T-cell (primary cell): ENCODE results near the gene REV1. TPM values are rescaled to one million over a fixed set of nuclear protein-coding genes. Genes with fewer than 3 reads are reported as not detected.

ENCODE experiments used
- ATAC-seq, 4 experiments: fragments of 200-7000 bp in 3 of 4; fragments of 150-1000 bp in 1 of 4; cut with Tn5 transposase; replicated peaks in 1 of 4; 1 replicate in 3 of 4; 2 replicates in 1 of 4; pipeline ENCODE4 v1.10.0; 2021; ENCODE audit warnings: moderate library complexity in 3 of 4, mild to moderate bottlenecking in 2 of 4, moderate number of reproducible peaks in 1 of 4
- CTCF ChIA-PET, 2 donors: fragments of 300-600 bp; sonication (Branson Sonifier 250); formaldehyde crosslinking; loops; one replicate each; lab custom pipeline; 2022; ENCODE audit warnings: antibody characterized with exemption in 2 of 2; lab: Charles Lee
- POLR2A ChIA-PET, 2 donors: fragments of 300-600 bp; sonication (Branson Sonifier 250); formaldehyde crosslinking; loops; one replicate each; lab custom pipeline; 2022; ENCODE audit warnings: antibody characterized with exemption in 2 of 2; lab: Charles Lee
- DNase-seq, 35 experiments: peaks; one replicate each; pipeline versions ENCODE4 v3.0.0 to v3.0.0-alpha.2; 2013 to 2023
- H3K27ac ChIP-seq: one replicate; pipeline ENCODE4 v1.5.1; 2013; ENCODE audit warnings: low read length
- H3K27me3 ChIP-seq, 2 experiments: replicated peaks in 1 of 2; 1 replicate in 1 of 2; 2 replicates in 1 of 2; pipeline versions ENCODE4 v1.6.1 to v1.7.0; 2013; ENCODE audit warnings: low read length in 1 of 2, mixed read lengths in 1 of 2; ENCODE audit not compliant: control insufficient read depth in 2 of 2, insufficient read depth in 2 of 2; ENCODE audit errors: extremely low read depth in 1 of 2
- H3K36me3 ChIP-seq, 2 donors: 1 replicate in 1 of 2; 2 replicates in 1 of 2; pipeline versions ENCODE4 v1.6.1 to v1.7.0; 2013; ENCODE audit warnings: low read length in 1 of 2; ENCODE audit not compliant: control insufficient read depth in 2 of 2, insufficient read depth in 1 of 2; ENCODE audit errors: extremely low read depth in 1 of 2
- H3K4me1 ChIP-seq, 2 experiments: 1 replicate in 1 of 2; 2 replicates in 1 of 2; pipeline versions ENCODE4 v1.6.1 to v1.7.0; 2013; ENCODE audit warnings: low read length in 2 of 2, mixed read lengths in 1 of 2; ENCODE audit not compliant: insufficient read depth in 2 of 2, control insufficient read depth in 1 of 2; ENCODE audit errors: extremely low read depth in 1 of 2
- H3K4me3 ChIP-seq, 2 donors: 1 replicate in 1 of 2; 2 replicates in 1 of 2; pipeline versions ENCODE4 v1.5.1 to v1.7.0; 2013; ENCODE audit warnings: mild to moderate bottlenecking in 2 of 2, low read length in 1 of 2, moderate library complexity in 1 of 2; ENCODE audit not compliant: control insufficient read depth in 1 of 2; ENCODE audit errors: extremely low read depth in 1 of 2
- H3K9me3 ChIP-seq: 2 replicates; pipeline ENCODE4 v1.7.0; 2013
- H3K27ac Mint-ChIP-seq, 2 donors: one replicate each; pipeline ENCODE4 v1.8.0; 2020 to 2021; ENCODE audit warnings: mild to moderate bottlenecking in 2 of 2, mixed read lengths in 2 of 2
- H3K27me3 Mint-ChIP-seq, 2 donors: one replicate each; pipeline ENCODE4 v1.8.0; 2021 to 2022; ENCODE audit warnings: mixed read lengths in 2 of 2
- H3K36me3 Mint-ChIP-seq: one replicate; pipeline ENCODE4 v1.8.0; 2021; ENCODE audit warnings: mixed read lengths
- H3K4me1 Mint-ChIP-seq, 3 donors: one replicate each; pipeline ENCODE4 v1.8.0; 2020 to 2022; ENCODE audit warnings: mixed read lengths in 3 of 3, mild to moderate bottlenecking in 1 of 3
- H3K4me3 Mint-ChIP-seq, 3 donors: one replicate each; pipeline ENCODE4 v1.8.0; 2020 to 2022; ENCODE audit warnings: mild to moderate bottlenecking in 3 of 3, mixed read lengths in 3 of 3, moderate library complexity in 3 of 3
- H3K9me3 Mint-ChIP-seq, 3 donors: one replicate each; pipeline ENCODE4 v1.8.0; 2020 to 2022; ENCODE audit warnings: mixed read lengths in 3 of 3
- WGBS: methylation state at CpG from one replicate; pipeline ENCODE4 v1.1.5; 2013; ENCODE audit warnings: missing lambda C conversion rate; ENCODE audit not compliant: insufficient coverage; 5-methylcytosine and 5-hydroxymethylcytosine counted together
- total RNA-seq, 35 experiments: library from RNA in 6 of 35; stranded (reverse) in 6 of 35; fragments of 120-200 nt in 1 of 35; gene quantifications; one replicate each; pipeline versions ENCODE4 v1.2.1 to v1.2.4 and lab custom pipeline; 2013 to 2026

Gene REV1
- total RNA-seq, 5 donors from 2014 or later (not counting 1 experiment from before 2014, with no cell fraction given): 48.0 to 59.9 (median 50.3) TPM

DNA sequence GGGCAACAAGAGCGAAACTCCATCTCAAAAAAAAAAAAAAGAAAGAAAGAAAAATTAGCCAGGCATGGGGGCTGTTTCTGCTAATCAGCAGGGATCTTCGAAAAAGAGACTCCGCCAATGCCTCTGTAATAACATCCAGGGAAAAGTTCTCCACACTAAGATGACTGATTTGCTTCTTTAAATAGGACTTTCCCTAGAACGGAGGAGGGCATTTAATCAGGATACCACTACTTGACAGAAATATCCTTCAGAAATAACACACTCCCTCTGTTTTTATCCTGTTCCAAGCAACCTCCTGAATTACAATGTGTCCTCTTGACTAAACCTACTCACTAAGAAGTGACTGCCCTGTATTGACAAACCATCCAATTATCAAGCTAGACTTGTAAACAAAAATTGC lies 21.7 kb downstream of the REV1 start:
- Mint-ChIP-seq H3K36me3 (peaks cover 23% of the 10 kb centered on the region), H3K9me3 (peaks cover 0 to 9% (median 4%) of the 10 kb centered on the region in 3 donors), H3K27ac (no peak overlapping the region), H3K4me3 (no peak overlapping the region), H3K4me1 (peaks cover 48 to 64% (median 49%) of the 10 kb centered on the region in 3 donors), H3K27me3 (no peaks in the 10 kb centered on the region)
- CTCF ChIA-PET: no interaction called here
- no peaks in the 10 kb centered on the region for H3K27me3 ChIP-seq
- H3K9me3 ChIP-seq: no peaks in the 10 kb centered on the region
- WGBS: 94% methylated on average over 3 of the region's 4 CpGs
- ATAC-seq (no peak), DNase-seq (no peak)
- H3K4me1 ChIP-seq: peaks cover 0 to 2% of the 10 kb centered on the region in 2 experiments
- no peaks in the 10 kb centered on the region for H3K36me3 ChIP-seq
- POLR2A ChIA-PET: no interaction called here
- no peak overlapping the region for H3K27ac ChIP-seq
- no peak overlapping the region for H3K4me3 ChIP-seq

DNA sequence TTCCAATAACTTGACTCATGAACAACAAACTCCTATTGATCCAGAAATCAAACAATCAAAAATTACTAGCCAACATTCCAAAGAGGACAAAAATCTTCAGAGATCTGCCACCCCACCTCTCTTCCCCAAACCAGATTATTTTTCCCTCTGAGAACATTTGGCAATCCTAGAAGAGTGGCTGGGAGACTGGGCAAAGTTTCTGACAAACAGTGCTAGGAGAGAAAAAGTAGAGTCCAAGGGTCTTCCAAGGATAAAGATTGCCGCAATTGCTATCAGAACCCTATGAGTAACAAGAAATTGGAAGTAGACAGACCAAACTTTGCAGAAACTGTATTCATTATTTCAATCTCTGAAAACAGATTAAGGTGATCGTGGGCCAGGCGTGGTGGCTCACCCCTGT lies 22.4 kb downstream of the REV1 start:
- Mint-ChIP-seq H3K27me3 (no peaks in the 10 kb centered on the region), H3K4me1 (peaks cover 42 to 62% (median 44%) of the 10 kb centered on the region in 3 donors), H3K4me3 (no peak overlapping the region), H3K36me3 (peaks cover 23% of the 10 kb centered on the region), H3K9me3 (peaks cover 0 to 9% (median 4%) of the 10 kb centered on the region in 3 donors), H3K27ac (no peak overlapping the region)
- H3K27me3 ChIP-seq: no peaks in the 10 kb centered on the region
- no peaks in the 10 kb centered on the region for H3K9me3 ChIP-seq
- WGBS: 100% methylated on average over 3 of the region's 3 CpGs
- no peak for ATAC-seq
- DNase-seq: no peak
- ChIA-PET POLR2A (no interaction called here), CTCF (no interaction called here)
- no peaks in the 10 kb centered on the region for H3K36me3 ChIP-seq
- H3K27ac ChIP-seq: no peak overlapping the region
- no peak overlapping the region for H3K4me3 ChIP-seq
- H3K4me1 ChIP-seq: no peaks in the 10 kb centered on the region

DNA sequence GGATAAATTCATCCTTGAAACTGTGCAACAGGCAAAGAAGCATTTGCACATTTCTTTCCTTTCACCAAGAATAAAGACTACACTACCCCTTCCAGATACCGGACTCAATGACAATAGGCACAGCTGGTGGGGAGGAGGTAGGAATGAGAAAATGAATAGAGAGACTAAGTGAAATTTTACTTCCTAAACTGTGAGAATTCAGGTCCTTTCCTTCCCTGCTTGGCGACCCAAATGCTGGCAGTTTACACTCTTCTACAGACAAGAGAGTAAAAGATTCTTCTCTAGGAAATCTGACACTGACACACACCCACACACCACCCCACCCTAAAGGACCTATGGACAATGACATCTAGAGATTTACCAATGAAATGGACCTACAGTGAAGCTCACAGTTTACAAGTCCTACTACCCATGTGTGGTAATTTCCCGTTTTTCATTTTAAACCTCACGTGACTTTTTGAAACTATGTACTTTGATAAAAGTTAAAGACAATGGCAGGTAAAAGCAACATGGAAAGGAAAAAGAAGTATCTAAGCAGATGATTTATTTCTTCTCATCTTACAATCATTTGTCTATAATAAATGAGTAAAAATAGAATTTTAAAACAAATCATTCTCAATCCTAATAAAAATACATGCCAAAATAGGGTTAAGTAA lies 27.9 kb downstream of the REV1 start:
- ChIA-PET CTCF (interaction anchor here in 1 of 2 donors (0.6 kb wide), 1 partner anchor 47 kb away, joined by 10 read pairs; no protein-coding TSS in a partner anchor), POLR2A (no interaction called here)
- no CpG with 5 or more reads among the region's 4 CpGs for WGBS
- peaks cover 41% of the 10 kb centered on the region for H3K36me3 Mint-ChIP-seq
- no peak for ATAC-seq
- peak overlapping the region in 1 of 2 donors; percentile 44 for H3K27ac Mint-ChIP-seq
- Histone ChIP-seq H3K9me3 (peaks cover 2% of the 10 kb centered on the region), H3K4me1 (no peaks in the 10 kb centered on the region), H3K27ac (no peak overlapping the region), H3K4me3 (no peak overlapping the region), H3K27me3 (no peaks in the 10 kb centered on the region), H3K36me3 (peaks cover 0 to 33% of the 10 kb centered on the region in 2 donors)
- H3K4me3 Mint-ChIP-seq: no peak overlapping the region
- no peaks in the 10 kb centered on the region for H3K9me3 Mint-ChIP-seq
- H3K27me3 Mint-ChIP-seq: no peaks in the 10 kb centered on the region
- peaks cover 5 to 21% (median 8%) of the 10 kb centered on the region in 3 donors for H3K4me1 Mint-ChIP-seq
- DNase-seq: no peak

GRCh38 chr2:99458529-99458928 lies 31.3 kb downstream of the REV1 start:
- Mint-ChIP-seq H3K36me3 (peaks cover 58% of the 10 kb centered on the region), H3K27ac (no peak overlapping the region), H3K4me3 (no peak overlapping the region), H3K9me3 (no peaks in the 10 kb centered on the region), H3K27me3 (no peaks in the 10 kb centered on the region), H3K4me1 (peaks cover 5 to 11% (median 7%) of the 10 kb centered on the region in 3 donors)
- Histone ChIP-seq H3K4me1 (no peaks in the 10 kb centered on the region), H3K4me3 (no peak overlapping the region), H3K27ac (no peak overlapping the region), H3K36me3 (peaks cover 0 to 52% of the 10 kb centered on the region in 2 donors), H3K27me3 (no peaks in the 10 kb centered on the region), H3K9me3 (peaks cover 2% of the 10 kb centered on the region)
- ChIA-PET CTCF (no interaction called here), POLR2A (no interaction called here)
- 80% methylated on average over 1 of the region's 2 CpGs for WGBS
- no peak for ATAC-seq
- DNase-seq: no peak

- Histone ChIP-seq H3K27me3 (no peaks in the 10 kb centered on the region), H3K4me3 (no peak overlapping the region), H3K9me3 (no peaks in the 10 kb centered on the region), H3K4me1 (no peaks in the 10 kb centered on the region), H3K27ac (no peak overlapping the region), H3K36me3 (peaks cover 7 to 34% of the 10 kb centered on the region in 2 donors)
- H3K9me3 Mint-ChIP-seq: no peaks in the 10 kb centered on the region
- H3K4me1 Mint-ChIP-seq: peaks cover 4 to 14% (median 14%) of the 10 kb centered on the region in 3 donors
- ChIA-PET CTCF (interaction anchor here in 1 of 2 donors (1.4 kb wide), 1 partner anchor 10 kb away, joined by 5 read pairs; no protein-coding TSS in a partner anchor), POLR2A (no interaction called here)
- H3K36me3 Mint-ChIP-seq: peaks cover 48% of the 10 kb centered on the region
- WGBS: 88% methylated on average over 2 of the region's 4 CpGs
- no peak for DNase-seq
- no peak for ATAC-seq
- H3K27ac Mint-ChIP-seq: no peak overlapping the region
- no peak overlapping the region for H3K4me3 Mint-ChIP-seq
- no peaks in the 10 kb centered on the region for H3K27me3 Mint-ChIP-seq
Observed at GRCh38 chr2:99451686-99452085, 38.1 kb downstream of the REV1 start.

DNA sequence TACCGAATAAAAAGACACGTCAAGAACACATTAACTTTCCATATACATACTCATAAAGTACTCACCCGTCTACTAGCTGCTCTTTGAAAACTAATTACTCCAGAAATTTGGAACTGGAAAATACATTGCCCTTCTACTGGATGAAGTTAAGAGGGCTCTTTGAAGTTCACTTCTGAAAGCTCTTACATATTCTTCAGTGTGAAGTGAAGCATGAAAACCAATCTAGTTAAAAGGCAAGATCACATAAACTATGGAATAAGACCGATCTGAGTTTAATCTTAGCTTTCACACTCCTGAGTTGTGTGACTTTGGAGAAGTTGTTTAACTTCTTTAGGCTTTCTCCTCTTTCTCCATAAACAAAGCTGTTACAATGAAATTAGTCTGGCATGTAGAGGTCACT lies 38.5 kb downstream of the REV1 start:
- H3K36me3 Mint-ChIP-seq: peaks cover 48% of the 10 kb centered on the region
- ATAC-seq (no peak), DNase-seq (no peak)
- H3K4me1 ChIP-seq: no peaks in the 10 kb centered on the region
- no peak overlapping the region for H3K27ac ChIP-seq
- H3K4me3 ChIP-seq: no peak overlapping the region
- no peaks in the 10 kb centered on the region for H3K27me3 Mint-ChIP-seq
- peaks cover 7 to 30% of the 10 kb centered on the region in 2 donors for H3K36me3 ChIP-seq
- no peak overlapping the region for H3K4me3 Mint-ChIP-seq
- WGBS: no CpG with 5 or more reads among the region's 4 CpGs
- ChIA-PET POLR2A (interaction anchor here in 1 of 2 donors (0.9 kb wide), 1 partner anchor 18 kb away, joined by 3 read pairs; no protein-coding TSS in a partner anchor), CTCF (interaction anchor here in 1 of 2 donors (1.4 kb wide), 1 partner anchor 10 kb away, joined by 5 read pairs; no protein-coding TSS in a partner anchor)
- no peaks in the 10 kb centered on the region for H3K9me3 ChIP-seq
- H3K27ac Mint-ChIP-seq: no peak overlapping the region
- no peaks in the 10 kb centered on the region for H3K9me3 Mint-ChIP-seq
- no peaks in the 10 kb centered on the region for H3K27me3 ChIP-seq
- H3K4me1 Mint-ChIP-seq: peaks cover 5 to 17% (median 14%) of the 10 kb centered on the region in 3 donors
